PC-3 (cell line): ENCODE data around the gene SLC4A2.

ENCODE experiments used
- EZH2 ChIP-seq: fragments of 300-600 bp; sonication (generic); IDR thresholded peaks from one replicate; pipeline ENCODE4 v1.6.1; 2017; ENCODE audit warnings: antibody characterized with exemption, mild to moderate bottlenecking, low read length; ENCODE audit not compliant: unreplicated experiment
- TF ChIP-seq, protein P1 (sequence below): fragments of 300-600 bp; sonication (generic); conservative IDR thresholded peaks from 2 replicates; pipeline ENCODE4 v1.5.1; 2017; ENCODE audit warnings: antibody characterized with exemption, low read depth, mild to moderate bottlenecking, low read length

DNA sequence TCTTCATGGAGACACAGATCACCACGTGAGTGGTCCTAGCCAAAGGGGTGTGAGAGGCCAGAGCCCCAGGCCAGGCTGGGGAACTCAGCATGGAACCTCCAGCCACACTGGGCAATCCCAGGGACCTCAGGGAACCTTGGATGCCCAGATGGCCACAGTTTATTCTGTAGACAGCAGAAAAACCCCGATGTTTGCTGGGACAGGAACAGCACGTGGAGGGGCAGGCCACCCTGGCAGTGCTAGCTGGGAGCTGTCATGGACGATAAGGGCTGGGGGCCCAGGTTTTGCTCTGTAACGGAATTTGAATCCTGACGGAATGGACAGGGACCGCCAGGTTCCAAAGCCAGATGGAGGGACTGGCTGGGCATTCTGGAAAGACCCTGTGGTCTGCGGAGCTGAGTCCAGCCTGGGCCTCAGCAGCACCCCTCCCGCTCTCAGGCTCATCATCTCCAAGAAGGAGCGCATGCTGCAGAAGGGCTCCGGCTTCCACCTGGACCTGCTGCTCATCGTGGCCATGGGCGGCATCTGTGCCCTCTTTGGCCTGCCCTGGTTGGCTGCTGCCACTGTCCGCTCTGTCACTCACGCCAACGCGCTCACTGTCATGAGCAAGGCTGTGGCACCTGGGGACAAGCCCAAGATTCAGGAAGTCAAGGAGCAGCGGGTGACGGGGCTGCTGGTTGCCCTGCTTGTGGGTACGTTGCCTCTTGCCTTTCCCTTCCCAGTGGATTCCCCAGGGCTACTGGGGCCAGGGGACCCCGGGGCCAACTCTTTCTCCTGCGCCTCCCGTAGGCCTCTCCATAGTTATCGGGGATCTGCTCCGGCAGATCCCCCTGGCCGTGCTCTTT is 15.7 kb downstream of the SLC4A2 start:
- TF ChIP-seq EZH2: no peak
- TF ChIP-seq, protein P1, sequence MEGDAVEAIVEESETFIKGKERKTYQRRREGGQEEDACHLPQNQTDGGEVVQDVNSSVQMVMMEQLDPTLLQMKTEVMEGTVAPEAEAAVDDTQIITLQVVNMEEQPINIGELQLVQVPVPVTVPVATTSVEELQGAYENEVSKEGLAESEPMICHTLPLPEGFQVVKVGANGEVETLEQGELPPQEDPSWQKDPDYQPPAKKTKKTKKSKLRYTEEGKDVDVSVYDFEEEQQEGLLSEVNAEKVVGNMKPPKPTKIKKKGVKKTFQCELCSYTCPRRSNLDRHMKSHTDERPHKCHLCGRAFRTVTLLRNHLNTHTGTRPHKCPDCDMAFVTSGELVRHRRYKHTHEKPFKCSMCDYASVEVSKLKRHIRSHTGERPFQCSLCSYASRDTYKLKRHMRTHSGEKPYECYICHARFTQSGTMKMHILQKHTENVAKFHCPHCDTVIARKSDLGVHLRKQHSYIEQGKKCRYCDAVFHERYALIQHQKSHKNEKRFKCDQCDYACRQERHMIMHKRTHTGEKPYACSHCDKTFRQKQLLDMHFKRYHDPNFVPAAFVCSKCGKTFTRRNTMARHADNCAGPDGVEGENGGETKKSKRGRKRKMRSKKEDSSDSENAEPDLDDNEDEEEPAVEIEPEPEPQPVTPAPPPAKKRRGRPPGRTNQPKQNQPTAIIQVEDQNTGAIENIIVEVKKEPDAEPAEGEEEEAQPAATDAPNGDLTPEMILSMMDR: no peak
